Measurements from ENCODE around the gene MAP3K14. TPM values are rescaled to one million over a fixed set of nuclear protein-coding genes. Genes with fewer than 3 reads are reported as not detected.

MAP3K14 gene
- total RNA-seq, 1 experiment from 2014 or later: 7.8 TPM

DNA sequence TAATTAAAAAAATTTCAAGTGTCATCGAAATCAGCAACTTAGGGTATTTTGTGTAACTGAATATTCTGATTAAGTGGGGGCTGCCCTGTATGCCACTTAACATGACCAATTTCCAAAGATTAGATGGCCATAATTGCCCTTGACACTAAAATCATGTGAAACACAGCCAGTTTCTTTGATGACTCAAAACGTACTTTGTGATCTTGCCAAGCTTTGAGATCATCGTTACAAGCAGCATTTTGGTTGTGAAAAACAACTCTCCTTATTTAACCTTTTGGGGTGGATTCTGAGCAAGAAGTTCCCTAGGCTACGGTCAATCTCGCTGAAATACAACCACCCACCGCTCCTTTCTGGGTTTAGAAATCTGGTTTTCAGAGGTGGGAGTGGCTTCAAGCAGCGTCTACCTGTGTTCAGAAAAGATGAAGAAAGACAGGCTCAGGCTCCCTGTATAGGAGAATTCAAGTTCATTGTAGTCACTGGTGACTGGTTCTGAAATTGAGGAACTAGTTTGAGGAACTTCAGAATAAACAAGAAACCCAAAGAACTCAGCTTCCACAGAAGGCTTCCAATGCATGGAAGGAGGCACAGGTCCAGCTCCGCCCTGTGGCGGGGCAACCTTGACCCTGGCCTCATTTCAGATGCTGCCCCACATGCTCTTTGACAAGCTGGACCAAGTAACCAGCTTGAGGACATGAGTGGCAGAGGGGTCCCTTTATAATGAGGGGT is 9.4 kb downstream of the MAP3K14 start:
- Histone ChIP-seq H3K14ac (ENCODE audit: insufficient read depth, low read length) (no peak overlapping the region), H3K4me2 (ENCODE audit: insufficient read depth, insufficient read length, low read length) (no peak overlapping the region), H2AFZ (ENCODE audit: low read length) (no peak overlapping the region), H3K56ac (ENCODE audit: insufficient read length, low read depth, low read length) (no peak overlapping the region), H3K23ac (ENCODE audit: insufficient read length, low read depth, low read length) (no peak overlapping the region), H2BK120ac (ENCODE audit: low read depth, low read length, poor library complexity, severe bottlenecking) (no peak overlapping the region), H3K79me1 (ENCODE audit: insufficient read depth, low read depth, low read length, poor library complexity, severe bottlenecking) (no peaks in the 10 kb centered on the region), H2BK20ac (ENCODE audit: low read depth, low read length, poor library complexity, severe bottlenecking) (no peak overlapping the region), H3K27me3 (ENCODE audit: insufficient read depth, low read length) (no peaks in the 10 kb centered on the region), H3T11ph (ENCODE audit: low read length) (no peak overlapping the region), H3K9ac (ENCODE audit: extremely low read depth, insufficient read length, low read length) (no peak overlapping the region), H2AK5ac (ENCODE audit: insufficient read length, low read length) (no peak overlapping the region), H3K9me3 (ENCODE audit: control insufficient read depth, low read depth, low read length) (no peaks in the 10 kb centered on the region), H3K4ac (ENCODE audit: low read depth, low read length) (no peak overlapping the region), H3K18ac (ENCODE audit: insufficient read length, low read depth, low read length) (no peak overlapping the region), H3K23me2 (ENCODE audit: insufficient read length, low read depth, low read length, poor library complexity, severe bottlenecking) (peaks cover 2% of the 10 kb centered on the region), H3K4me1 (ENCODE audit: insufficient read depth, low read length) (no peaks in the 10 kb centered on the region), H4K5ac (ENCODE audit: insufficient read length, low read depth, low read length) (no peak overlapping the region), H4K8ac (replicated peaks; ENCODE audit: insufficient read length, low read depth, low read length) (no peak overlapping the region), H2BK15ac (ENCODE audit: low read depth, low read length) (no peak overlapping the region), H4K91ac (ENCODE audit: insufficient read length, low read depth, low read length) (no peak overlapping the region), H2BK12ac (ENCODE audit: insufficient read length, low read depth, low read length) (no peak overlapping the region), H4K20me1 (ENCODE audit: control insufficient read depth, insufficient read depth, insufficient read length) (no peaks in the 10 kb centered on the region), H3K79me2 (ENCODE audit: insufficient read depth, low read length) (peaks cover 2% of the 10 kb centered on the region; the same call in 1 of the 2 replicates), H3K27ac (ENCODE audit: insufficient read length, low read depth, low read length) (no peak overlapping the region), H2BK5ac (ENCODE audit: insufficient read length, low read length) (no peak overlapping the region)
- TF ChIP-seq CTCF (conservative IDR thresholded peaks at IDR 0.05): no peak
- Mint-ChIP-seq H3K9me3 (no peaks in the 10 kb centered on the region), H3K27ac (no peak overlapping the region), H3K4me1 (peaks cover 21% of the 10 kb centered on the region in 2 experiments), H3K4me3 (no peak overlapping the region), H3K36me3 (ENCODE audit: insufficient read depth in 1 of 3, low read depth in 3 of 3) (peaks cover 0 to 8% (median 3%) of the 10 kb centered on the region in 3 experiments; a peak in 4 of 7 replicates), H3K27me3 (ENCODE audit: low read depth) (no peaks in the 10 kb centered on the region)
- WGBS (ENCODE audit: extremely low coverage, insufficient read length, low lambda C conversion rate): no CpG with 5 or more reads among the region's 9 CpGs
- DNase-seq: no peak
